Stimulated activated CD8-positive, alpha-beta memory T cell treated with anti-CD3 and anti-CD28 coated beads, Interleukin-15, amount 100 ng/mL, for 48 hours (primary cell): ENCODE data around the gene EFR3B.
"Not testable (repeated sequence)": the region's sequence is repeated elsewhere in the genome, so short reads cannot be mapped to it uniquely, and the experiment has no call there.

Experiments
- DNase-seq, 2 donors: peaks; one replicate each; pipeline ENCODE4 v3.0.0-alpha.2; 2020; ENCODE audit warnings: low read depth in 2 of 2

Gene EFR3B

GRCh38 chr2:25105336-25106085, 63.6 kb downstream of the EFR3B start:
- peak in 1 of 2 donors; percentile 11 for DNase-seq

DNA sequence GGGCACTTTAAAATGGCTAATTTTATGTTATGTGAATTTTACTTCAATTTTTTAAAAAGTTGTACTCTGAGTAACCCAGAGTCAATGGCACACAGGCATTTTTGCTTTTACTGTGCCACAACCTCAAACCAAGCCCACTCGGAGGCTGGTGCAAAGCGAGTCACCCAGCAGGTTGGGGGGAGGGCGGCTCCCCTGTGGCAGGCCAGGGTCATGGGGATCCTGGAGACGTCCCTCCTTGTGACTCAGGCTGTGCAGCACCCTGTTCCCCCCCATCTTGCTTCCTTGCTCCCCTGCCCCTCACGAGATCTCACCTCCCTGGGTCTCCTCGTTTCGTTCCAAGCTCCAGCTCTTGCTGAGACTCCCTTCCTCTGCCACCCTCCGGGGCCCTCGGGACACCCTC, 67.9 kb downstream of the EFR3B start:
- peak in 1 of 2 donors; percentile 37 for DNase-seq

DNA sequence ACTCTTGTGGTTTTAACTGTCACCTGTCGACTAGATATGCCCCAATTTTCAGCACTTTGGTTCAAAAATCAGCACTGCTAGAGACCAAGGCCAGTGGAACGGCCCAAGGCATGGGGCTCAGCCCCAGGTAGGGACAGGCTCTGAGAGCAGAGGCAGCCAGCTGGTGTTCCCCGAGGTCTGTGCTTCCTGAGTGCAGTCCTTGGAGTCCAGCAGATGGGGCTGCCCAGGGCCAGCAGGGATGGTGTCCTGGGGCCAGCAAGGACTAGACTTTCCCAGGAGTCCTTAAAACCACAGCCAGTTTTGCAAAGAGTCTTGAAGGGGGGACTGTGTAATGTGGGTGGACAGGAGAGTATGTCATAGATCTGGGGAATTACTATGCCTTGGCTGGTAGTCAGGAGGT, 70.2 kb downstream of the EFR3B start:
- DNase-seq = no peak

DNA sequence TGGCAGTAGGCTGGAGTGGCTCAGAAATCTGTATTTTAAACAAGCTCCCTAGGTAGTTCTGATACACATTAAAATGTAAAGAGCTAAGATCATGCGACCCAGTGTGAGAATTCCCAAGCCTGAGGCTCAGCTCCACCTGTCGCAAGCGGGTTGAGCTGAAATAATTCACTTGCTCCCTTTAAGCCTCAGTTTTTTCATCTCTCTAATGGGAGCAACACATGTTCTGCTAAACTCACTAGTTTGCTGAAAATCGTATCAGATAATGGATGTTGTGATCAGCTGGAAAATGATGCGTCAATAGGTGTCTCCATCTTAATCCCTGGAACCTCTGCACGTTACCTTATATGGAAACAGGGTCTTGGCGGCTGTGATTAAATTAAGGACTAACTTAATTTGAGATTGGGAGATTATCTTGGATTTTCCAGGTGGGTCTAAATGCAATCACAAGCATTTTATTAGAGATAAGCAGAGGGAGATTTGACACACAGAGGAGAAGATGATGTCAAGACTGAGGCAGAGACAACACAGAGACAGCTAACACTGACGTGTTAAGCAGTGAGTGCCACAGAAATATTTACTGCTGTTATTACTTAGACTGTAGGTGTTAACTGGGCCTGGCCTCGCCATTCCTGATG, 73.5 kb downstream of the EFR3B start:
- no peak for DNase-seq

GRCh38 chr2:25115902-25116301, 74.0 kb downstream of the EFR3B start:
- DNase-seq = no peak

GRCh38 chr2:25116956-25117355, 75.1 kb downstream of the EFR3B start:
- no peak for DNase-seq

GRCh38 chr2:25119263-25119662, 77.4 kb downstream of the EFR3B start:
- DNase-seq = no peak

GRCh38 chr2:25122367-25122766, 80.5 kb downstream of the EFR3B start:
- DNase-seq = no peak

GRCh38 chr2:25123682-25124081, 81.8 kb downstream of the EFR3B start:
- no peak for DNase-seq

DNA sequence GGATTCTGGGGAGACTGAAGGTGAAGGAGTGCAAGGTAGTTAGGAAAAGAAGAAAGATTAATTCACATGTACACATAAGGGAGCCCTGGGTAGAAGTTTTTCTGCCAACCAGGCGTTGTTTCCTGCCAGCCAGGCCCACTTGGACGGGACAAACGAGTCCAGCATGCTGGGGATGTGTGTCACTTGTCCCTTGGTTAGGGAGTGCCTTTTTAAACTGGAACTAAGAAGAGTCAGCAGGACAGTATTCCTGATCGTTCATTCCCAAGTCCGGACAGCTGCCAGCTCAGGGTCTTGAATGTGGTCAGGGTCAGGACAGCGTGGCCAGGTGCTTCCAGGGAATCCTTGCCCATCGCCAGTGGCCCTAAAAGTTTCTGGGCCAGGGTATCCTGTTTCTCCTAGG, 83.3 kb downstream of the EFR3B start:
- no peak for DNase-seq

GRCh38 chr2:25125976-25126375, 84.1 kb downstream of the EFR3B start:
- DNase-seq = no peak

DNA sequence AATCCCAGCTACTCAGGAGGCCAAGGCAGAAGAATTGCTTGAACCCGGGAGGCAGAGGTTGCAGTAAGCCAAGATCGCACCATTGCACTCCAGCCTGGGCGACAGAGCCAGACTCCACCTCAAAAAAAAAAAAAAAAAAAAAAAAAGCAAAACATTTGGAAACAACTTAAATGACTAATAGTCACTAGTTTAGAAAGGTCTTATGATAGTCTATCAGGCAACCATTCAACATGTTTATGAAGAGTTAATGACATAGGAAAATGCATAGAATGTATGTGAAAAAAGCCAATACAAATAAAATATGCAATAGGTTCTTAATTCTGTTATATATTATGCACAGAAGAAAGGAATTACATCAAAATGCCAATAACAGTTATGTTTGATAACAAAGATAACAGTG, 85.2 kb downstream of the EFR3B start:
- not testable (repeated sequence) for DNase-seq

DNA sequence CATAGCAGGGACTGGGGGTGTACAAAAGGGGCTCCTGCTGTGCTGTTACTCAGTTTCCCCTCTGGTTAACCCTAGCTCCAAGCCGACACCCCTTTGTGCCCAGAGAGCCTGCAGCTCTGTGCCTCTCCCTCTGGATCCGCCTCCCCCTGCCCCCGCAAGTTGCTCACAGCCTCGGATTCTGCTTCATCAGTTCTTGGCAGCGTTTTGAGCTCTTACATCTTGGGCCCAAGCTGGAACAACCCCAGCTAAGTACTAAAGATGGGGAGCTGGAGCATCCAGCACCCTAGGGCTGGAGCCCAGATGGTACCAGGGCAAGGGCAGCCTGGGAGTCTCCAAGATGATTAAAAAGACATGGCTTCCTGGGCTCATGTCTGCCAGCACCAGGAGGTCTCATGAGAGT, 85.8 kb downstream of the EFR3B start:
- no peak for DNase-seq

DNA sequence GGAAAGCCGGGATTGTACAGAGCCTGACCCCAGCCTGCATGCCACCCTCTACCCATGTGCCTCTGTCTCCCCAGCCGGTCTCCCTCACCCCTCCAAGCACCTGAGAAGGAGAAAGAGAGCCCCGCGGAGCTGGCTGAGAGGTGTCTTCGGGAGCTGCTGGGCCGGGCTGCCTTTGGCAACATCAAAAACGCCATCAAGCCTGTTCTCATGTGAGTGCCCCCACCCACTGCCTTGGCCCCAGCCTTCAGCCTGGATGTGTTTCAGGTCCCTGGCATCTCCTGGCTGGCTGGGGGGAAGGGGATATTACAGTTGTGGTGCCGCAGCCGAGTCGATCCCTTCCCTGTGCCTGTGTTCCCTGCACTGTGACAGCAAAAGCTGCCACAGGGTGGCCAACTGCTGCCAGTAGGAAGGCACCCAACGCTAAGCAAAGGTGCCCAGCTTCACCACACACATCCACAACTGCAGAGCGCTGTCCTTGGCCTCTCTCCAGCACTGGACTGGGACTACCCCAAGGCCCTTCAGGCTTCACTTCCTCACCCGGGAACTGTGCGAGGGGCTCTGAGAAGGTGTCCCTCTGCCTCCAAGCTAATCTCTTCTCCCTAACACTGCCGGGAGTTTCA, 88.1 kb downstream of the EFR3B start:
- DNase-seq = no peak

GRCh38 chr2:25131253-25131566, 89.3 kb downstream of the EFR3B start:
- DNase-seq = no peak

DNA sequence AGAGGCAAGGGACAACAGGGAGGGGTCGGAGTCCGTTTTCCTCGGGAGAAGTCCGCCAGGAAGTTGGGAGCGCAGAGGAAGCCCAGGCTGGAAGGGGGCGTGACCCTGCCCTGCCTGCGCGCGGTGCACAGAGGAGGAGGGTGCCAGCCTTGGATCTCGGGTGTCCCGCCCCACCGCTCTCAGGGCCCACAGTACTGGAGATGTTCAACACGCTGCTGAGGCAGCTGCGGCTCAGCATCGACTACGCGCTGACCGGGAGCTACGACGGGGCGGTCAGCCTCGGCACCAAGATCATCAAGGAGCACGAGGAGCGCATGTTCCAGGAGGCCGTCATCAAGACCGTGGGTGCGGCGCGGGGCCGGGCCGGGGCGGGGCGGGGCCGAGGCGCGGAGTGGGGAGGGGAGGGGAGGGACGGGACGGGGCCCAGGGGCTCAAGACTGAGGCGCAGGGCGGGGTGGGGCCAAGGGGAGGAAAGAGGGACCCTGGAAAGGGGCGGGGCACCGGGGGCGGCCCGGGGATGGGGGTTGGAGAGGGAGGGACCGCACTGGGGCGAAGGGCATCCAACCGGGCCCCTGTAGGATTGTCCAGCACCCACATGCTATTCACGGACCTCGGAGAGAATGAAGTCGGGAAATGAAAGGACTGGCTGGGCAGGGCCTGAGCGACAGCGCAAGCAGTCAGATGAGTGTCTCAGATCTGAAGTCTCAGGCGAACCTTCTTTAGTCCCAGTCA, 89.9 kb downstream of the EFR3B start:
- no peak for DNase-seq

GRCh38 chr2:25132299-25132635, 90.4 kb downstream of the EFR3B start:
- no peak for DNase-seq

DNA sequence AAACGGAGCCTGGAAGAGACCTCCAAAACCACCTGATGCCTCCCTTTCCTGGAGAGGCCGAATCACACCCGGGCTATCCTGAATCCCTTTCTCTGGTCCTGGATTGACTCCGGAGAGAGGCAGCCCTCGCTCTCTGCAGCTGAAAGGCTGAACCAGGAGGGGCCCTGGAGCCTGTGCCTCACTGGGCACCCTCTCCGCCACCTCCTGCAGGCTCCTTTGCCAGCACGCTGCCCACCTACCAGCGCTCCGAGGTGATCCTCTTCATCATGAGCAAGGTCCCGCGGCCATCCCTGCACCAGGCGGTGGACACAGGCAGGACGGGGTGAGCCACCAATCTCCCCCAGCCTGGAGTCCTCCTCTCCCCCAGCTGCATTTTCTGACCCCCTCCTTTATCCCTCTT, 90.8 kb downstream of the EFR3B start:
- no peak for DNase-seq

DNA sequence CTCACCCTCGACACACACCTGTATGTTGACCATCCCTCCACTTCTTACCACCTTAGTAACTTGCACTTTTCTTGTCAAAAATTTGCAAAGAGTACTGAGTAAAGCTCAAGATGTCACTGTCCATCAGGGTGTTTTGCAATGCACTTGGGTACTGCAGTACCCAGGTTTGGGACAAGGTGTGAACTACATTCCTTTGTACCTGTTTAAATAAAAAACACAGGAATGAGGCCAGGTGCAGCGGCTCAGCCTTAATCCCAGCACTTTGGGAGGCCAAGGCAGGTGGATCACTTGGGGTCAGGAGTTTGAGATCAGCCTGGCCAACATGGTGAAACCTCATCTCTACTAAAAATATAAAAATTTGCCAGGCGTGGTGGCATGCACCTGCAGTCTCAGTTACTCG, 98.7 kb downstream of the EFR3B start:
- DNase-seq = not testable (repeated sequence)

- no peak for DNase-seq
These were observed 99.2 kb downstream of the EFR3B start for GRCh38 chr2:25141120-25141519.

DNA sequence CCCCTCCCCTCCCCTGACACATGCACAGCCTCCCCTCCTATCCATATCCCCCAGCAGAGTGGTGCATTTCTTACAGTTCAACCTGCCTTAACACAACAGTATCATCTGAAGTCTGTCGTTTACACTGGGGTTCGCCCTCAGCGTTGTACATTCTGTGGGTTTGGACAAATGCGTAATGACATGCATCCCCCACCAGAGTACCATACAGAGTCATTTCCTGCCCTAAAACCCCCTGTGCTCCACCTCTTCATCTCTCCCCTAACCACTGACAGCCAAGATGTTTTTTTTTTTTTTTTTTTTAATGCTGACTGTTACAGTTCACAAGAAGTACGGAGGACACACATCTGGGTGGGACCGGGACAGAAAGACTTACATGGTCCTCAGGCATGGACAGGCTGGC, 103.9 kb downstream of the EFR3B start:
- no peak for DNase-seq

- DNase-seq = no peak
These were observed 105.0 kb downstream of the EFR3B start for GRCh38 chr2:25146896-25147295.

GRCh38 chr2:25149646-25150045, 107.8 kb downstream of the EFR3B start:
- no peak for DNase-seq
